ENCODE measurements around the gene FRMD4B.
"Not testable (repeated sequence)": the region's sequence is repeated elsewhere in the genome, so short reads cannot be mapped to it uniquely, and the experiment has no call there.

GRCh38 chr3:69277403-69277802, 108.5 kb downstream of the FRMD4B start:
- TF ChIP-seq POLR2A (IDR thresholded peaks at IDR 0.05; ENCODE audit: low read length); GATA1 (IDR thresholded peaks at IDR 0.05; ENCODE audit: low read depth, low read length): not testable (repeated sequence)

Measured in erythroblast (primary cell).